Nephron (organoid): Measurements from ENCODE around the gene DTWD2.

Source experiments
- H3K27ac Mint-ChIP-seq, 3 experiments: 2 replicates each; pipeline ENCODE4 v1.8.0; 2020; ENCODE audit warnings: mixed read lengths in 3 of 3, mild to moderate bottlenecking in 2 of 3, moderate library complexity in 1 of 3
- H3K27me3 Mint-ChIP-seq: 2 replicates; pipeline ENCODE4 v1.8.0; 2021; ENCODE audit warnings: low read depth, mild to moderate bottlenecking, moderate library complexity, mixed read lengths
- H3K36me3 Mint-ChIP-seq: 2 replicates; pipeline ENCODE4 v1.8.0; 2020; ENCODE audit warnings: low read depth, mixed read lengths
- H3K4me1 Mint-ChIP-seq: 2 replicates; pipeline ENCODE4 v1.8.0; 2020; ENCODE audit warnings: mixed read lengths
- H3K4me3 Mint-ChIP-seq, 3 experiments: 2 replicates each; pipeline ENCODE4 v1.8.0; 2020; ENCODE audit warnings: mild to moderate bottlenecking in 3 of 3, mixed read lengths in 3 of 3, moderate library complexity in 2 of 3
- H3K9me3 Mint-ChIP-seq: 2 replicates; pipeline ENCODE4 v1.8.0; 2020; ENCODE audit warnings: mixed read lengths
- CTCF ChIP-seq, 3 experiments: fragments of 200-600 bp; sonication (generic); IDR thresholded peaks; one replicate each; pipeline ENCODE4 v1.5.0; 2021; ENCODE audit warnings: antibody characterized with exemption in 3 of 3; ENCODE audit not compliant: unreplicated experiment in 3 of 3

DTWD2 gene

GRCh38 chr5:118832974-118833373 is 155.4 kb downstream of the DTWD2 start:
- no peaks in the 10 kb centered on the region for H3K4me1 Mint-ChIP-seq
- no peaks in the 10 kb centered on the region for H3K9me3 Mint-ChIP-seq
- no peak for TF ChIP-seq CTCF (IDR thresholded peaks at IDR 0.05; ENCODE audit: unreplicated experiment in 3 of 3)
- no peaks in the 10 kb centered on the region for H3K27me3 Mint-ChIP-seq
- no peak overlapping the region for H3K27ac Mint-ChIP-seq
- H3K4me3 Mint-ChIP-seq = no peak overlapping the region
- peaks cover 3% of the 10 kb centered on the region for H3K36me3 Mint-ChIP-seq

GRCh38 chr5:118825226-118825625 is 163.1 kb downstream of the DTWD2 start:
- TF ChIP-seq CTCF (IDR thresholded peaks at IDR 0.05; ENCODE audit: unreplicated experiment in 3 of 3) = no peak
- no peaks in the 10 kb centered on the region for H3K36me3 Mint-ChIP-seq
- H3K27ac Mint-ChIP-seq = no peak overlapping the region
- H3K9me3 Mint-ChIP-seq = no peaks in the 10 kb centered on the region
- no peak overlapping the region for H3K4me3 Mint-ChIP-seq
- H3K27me3 Mint-ChIP-seq = no peaks in the 10 kb centered on the region
- peaks cover 5% of the 10 kb centered on the region for H3K4me1 Mint-ChIP-seq

DNA sequence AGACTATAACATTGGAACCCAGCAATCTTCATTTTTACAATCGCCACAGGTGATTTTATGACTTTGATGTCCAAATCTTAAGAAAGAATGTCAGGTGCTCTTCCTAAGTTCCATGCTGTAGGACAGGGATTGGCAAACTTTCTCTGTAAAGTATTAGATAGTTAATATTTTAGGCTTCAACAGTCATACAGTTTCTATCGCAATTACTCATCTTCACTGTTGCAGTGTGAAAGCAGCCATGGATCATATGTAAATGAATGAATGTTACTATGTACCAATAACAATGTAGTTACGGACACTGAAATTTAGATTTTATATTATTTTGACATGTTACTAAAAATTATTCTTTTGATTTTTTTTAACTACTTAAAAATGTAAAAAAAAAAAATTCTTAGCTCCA is 169.7 kb downstream of the DTWD2 start:
- no peaks in the 10 kb centered on the region for H3K4me1 Mint-ChIP-seq
- no peaks in the 10 kb centered on the region for H3K27me3 Mint-ChIP-seq
- no peak for TF ChIP-seq CTCF (IDR thresholded peaks at IDR 0.05; ENCODE audit: unreplicated experiment in 3 of 3)
- no peak overlapping the region for H3K4me3 Mint-ChIP-seq
- H3K36me3 Mint-ChIP-seq = no peaks in the 10 kb centered on the region
- no peak overlapping the region for H3K27ac Mint-ChIP-seq
- peaks cover 14% of the 10 kb centered on the region for H3K9me3 Mint-ChIP-seq

DNA sequence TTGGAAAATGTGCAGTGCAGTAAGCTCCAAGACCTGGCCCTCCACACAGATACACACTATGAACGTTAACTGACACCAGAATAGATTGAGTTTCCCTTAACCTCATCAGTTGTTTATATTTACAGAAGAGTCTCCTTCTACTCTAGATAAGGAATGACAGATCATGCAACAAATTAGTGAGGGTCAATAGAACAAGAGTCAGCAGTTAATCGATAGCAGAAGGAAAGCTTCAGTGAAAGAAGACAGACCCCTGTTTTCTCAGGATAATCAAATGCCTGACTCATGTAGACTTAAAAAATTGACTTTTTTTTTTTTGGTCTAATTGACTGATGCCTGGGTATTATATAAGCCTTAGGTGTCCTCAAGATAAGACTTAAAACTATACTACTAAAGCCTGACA is 179.9 kb downstream of the DTWD2 start:
- no peak for TF ChIP-seq CTCF (IDR thresholded peaks at IDR 0.05; ENCODE audit: unreplicated experiment in 3 of 3)
- no peak overlapping the region for H3K27ac Mint-ChIP-seq
- H3K9me3 Mint-ChIP-seq = peaks cover 30% of the 10 kb centered on the region
- no peak overlapping the region for H3K4me3 Mint-ChIP-seq
- H3K36me3 Mint-ChIP-seq = peaks cover 8% of the 10 kb centered on the region
- H3K27me3 Mint-ChIP-seq = no peaks in the 10 kb centered on the region
- no peaks in the 10 kb centered on the region for H3K4me1 Mint-ChIP-seq

GRCh38 chr5:118806571-118806970 is 181.8 kb downstream of the DTWD2 start:
- Mint-ChIP-seq H3K27ac (no peak overlapping the region), H3K36me3 (peaks cover 8% of the 10 kb centered on the region), H3K9me3 (peaks cover 17% of the 10 kb centered on the region), H3K27me3 (no peaks in the 10 kb centered on the region), H3K4me1 (no peaks in the 10 kb centered on the region), H3K4me3 (no peak overlapping the region)
- TF ChIP-seq CTCF (IDR thresholded peaks at IDR 0.05; ENCODE audit: unreplicated experiment in 3 of 3) = no peak

DNA sequence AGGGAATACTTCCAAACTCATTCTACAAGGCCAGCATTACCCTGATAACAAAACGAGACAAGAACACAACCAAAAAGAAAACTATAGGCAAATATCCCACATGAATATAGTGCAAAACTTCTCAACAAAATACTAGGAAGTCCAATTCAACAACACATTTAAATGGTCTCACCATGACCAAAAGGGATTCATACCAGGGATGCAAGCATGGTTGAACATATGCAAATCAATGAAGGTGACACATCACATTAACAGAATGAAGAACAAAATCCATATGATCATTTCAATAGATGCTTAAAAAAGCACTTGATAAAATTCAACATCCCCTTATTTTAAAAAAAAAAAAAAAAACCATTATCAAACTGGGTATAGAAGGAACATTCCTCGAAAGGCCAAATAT is 186.0 kb downstream of the DTWD2 start:
- Mint-ChIP-seq H3K4me1 (no peaks in the 10 kb centered on the region), H3K4me3 (no peak overlapping the region), H3K36me3 (peaks cover 4% of the 10 kb centered on the region), H3K27ac (no peak overlapping the region), H3K9me3 (peaks cover 7% of the 10 kb centered on the region), H3K27me3 (no peaks in the 10 kb centered on the region)
- no peak for TF ChIP-seq CTCF (IDR thresholded peaks at IDR 0.05; ENCODE audit: unreplicated experiment in 3 of 3)
